HG03025 (cell line): ENCODE measurements around the gene OXER1.

ENCODE experiments used
- ATAC-seq: cut with Tn5 transposase; IDR thresholded peaks from one replicate; pipeline ENCODE4 v1.9.1; 2021; ENCODE audit warnings: mild to moderate bottlenecking, moderate library complexity; ENCODE audit not compliant: unreplicated experiment, low FRiP score

OXER1 gene

DNA sequence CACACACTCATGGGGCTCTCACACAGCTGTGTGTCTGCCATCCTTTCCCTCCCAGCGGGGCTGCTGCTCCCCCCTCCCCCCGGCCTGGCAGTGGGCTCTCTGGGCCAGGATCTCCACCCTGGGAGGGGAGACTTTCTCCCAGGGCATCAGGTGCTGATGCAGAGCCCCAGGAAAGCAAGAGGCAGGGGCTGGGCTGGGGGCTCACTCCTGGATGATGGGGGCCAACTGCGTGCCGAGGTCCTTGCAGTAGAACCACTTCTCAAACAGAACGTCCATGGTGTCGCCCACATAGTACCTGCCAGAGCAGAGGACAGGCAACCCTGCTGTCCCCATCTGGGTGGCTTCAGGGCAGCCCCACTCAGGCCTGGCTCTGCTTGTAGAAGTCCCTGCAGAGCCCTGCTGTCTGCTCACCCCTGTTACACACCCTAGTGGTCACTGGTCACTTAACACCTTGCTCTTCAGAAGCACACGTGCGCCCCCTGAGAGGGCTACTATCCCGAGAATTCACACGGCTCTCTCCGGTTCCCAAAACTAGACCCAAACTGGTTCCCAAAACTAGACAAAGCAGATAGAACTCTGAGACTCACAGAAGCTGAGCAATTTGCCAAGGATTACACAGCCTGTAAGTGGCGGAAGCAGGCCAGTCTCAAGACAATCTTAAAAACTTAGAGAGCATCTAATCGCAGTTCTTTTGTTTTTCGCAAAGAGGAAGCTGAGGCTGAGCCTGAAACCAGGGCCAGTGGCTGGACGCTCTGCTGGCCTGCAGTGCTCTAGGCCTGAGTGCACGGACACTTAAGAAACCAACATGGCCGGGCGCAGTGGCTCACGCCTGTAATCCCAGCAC lies 6.6 kb upstream of the OXER1 start:
- ATAC-seq: no peak

DNA sequence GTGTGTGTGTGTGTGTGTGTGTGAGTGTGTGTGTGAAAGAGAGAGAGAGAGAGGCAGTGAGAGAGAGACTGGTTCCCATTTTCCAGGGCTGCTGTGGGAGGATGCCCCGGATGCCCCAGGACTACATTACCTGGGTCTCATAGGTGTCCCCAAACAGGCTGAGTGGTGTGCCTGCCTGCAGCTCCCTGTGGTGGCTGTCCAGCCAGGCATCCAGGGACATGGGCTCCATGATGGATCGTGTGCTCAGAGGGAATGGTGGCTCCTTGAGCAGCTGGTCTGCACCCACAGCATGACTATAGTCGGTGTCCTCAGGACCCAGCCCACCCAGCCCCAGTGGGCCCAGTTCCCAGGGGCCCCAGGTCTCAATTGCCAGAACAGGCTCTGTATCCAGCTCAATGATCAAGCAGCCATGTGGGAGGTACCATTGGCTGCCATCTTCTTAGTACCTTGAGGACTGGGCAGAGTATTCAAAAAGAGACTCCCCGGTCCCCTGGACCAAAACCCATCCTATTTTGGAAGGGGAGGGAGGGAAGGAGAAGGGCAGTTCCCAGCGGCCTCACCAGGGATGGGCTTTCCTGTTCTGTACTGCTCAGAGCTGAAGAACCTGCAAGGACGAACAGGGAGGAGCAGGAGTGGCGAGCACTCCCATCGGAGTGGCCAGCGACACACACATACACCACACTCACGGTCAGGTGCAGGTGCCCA lies 5.8 kb upstream of the OXER1 start:
- ATAC-seq: no peak

DNA sequence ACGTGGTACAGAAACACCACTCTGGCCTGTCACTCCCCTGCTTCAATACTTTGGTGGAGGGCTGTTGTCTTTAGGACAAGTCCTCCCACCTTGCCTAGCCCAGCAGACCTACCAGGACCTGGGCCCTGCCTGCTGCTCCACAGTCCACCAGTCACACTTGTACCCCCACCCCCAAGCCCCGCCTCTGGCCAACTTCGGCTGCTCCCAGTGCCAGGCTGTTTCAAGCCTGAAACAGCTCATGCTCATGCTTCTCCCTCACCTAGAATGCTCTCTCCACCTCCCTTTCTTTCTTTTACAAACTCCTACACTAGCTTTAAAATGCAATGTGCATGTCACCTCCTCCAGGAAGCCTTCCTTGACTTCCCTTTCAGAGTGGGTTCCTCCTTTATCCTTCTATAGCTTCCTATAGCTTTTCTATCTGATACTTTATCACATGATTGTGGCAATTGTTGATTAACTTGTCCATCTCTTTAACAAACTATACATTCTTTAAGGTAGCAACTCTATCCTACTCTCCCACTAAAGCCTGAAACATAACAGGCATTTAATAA lies 4.8 kb upstream of the OXER1 start:
- no peak for ATAC-seq

DNA sequence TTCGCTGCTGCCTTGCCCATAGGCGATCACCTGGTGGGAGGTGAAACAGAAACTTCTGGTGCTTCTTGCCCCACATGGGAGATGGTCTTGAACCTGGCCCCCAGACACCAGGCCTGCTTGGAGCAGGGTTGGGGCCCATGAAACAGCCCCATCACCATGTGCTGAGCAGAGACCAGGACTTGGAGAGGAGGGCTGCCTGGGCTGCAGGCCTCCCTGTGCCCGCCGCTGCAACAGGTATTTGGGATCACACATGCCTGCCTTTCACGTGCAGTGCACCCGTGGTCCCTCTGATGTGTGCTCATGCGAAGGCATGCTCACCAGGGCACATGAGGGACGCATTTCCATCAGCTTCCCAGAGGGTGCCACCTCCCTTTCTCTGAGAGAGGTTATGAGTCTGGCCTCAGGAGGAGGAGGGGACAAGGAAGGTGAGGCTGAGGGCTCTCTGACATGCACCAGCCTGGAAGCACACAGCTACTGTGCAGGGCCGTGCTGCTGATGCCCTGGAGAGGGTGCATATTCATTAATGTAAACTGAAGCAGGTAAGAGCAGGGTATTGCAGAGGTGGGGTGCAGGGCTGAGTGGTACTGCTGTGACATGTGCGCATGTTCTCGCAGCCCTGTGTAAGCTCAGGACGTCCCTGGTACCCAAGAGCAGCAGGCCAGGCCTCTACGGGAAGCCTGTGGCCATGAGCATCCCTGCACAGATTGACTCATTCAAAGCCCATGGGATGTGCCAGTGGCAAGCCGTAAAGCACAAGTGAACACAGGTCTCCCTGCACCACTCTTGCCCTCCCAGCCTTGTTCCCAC lies 4.2 kb upstream of the OXER1 start:
- ATAC-seq: no peak

GRCh38 chr2:42767080-42767898 lies 3.4 kb upstream of the OXER1 start:
- ATAC-seq: no peak

DNA sequence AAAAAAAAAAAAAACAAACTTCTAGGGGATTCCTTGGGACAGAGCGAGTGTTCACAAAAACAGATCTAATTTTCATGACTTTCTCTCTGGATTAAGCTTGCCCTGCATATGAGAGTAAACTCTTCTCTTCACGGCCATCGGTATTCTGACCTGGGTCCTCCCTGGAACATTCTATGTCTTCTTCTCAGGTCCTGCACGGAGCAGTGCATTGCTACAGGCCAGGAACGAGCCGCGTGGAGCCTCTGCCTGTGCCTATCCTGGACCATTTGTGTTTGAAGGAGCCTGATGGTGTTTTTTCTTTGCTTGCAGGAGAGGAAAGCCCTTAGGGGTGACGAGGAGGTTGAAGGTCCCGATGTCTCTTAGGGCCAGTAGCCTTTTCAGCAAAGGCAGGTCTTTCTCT lies 1.8 kb upstream of the OXER1 start:
- no peak for ATAC-seq

GRCh38 chr2:42764901-42765300 lies 966 bp upstream of the OXER1 start:
- no peak for ATAC-seq

DNA sequence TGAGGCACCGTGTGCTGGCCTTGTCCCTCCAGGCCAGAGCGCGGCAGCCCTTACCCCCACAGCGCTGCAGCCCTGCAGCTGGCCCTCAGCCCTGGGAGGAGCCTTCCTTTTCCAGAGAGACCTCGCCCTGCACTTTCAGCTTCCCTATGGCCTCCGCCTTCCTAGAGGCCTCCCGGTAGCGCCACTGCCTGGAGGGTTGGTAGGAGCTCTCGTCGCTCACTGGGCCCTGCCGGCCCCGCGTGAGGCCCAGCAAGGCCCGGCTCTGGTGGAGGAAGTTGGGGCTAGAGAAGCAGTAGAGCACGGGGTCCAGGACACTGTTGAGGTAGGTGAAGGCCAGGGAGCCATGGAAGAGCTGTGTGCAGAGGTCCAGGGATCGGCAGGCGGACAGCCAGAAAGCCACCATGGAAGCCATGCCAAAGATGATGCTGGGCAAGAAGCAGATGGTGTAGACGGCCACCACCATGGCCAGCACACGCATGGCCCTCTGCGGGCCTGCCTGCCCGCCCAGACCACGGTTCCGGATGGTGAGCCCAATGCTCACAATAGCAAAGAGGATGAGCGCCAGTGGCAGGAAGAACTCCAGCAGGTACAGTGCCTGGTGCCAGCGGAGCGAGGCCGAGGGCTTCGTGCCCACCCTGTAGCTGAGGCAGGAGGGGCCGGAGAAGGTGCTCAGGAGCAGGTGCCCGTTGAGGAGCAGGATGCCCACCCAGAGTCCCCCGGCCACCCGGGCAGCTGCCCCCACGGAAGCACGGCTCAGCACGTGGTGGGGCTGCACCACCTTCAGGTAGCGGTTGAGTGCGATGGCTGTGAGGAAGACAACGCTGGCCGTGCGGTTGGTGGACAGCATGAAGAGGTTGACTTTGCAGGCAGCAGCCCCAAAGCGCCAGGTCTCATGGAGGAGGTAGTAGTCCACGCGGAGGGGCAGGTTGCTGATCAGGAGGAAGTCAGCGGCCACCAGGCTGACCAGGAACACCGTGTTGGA lies 821 bp downstream of the OXER1 start:
- no peak for ATAC-seq

GRCh38 chr2:42762155-42762554 lies 1.8 kb downstream of the OXER1 start:
- no peak for ATAC-seq

GRCh38 chr2:42761554-42761953 lies 2.4 kb downstream of the OXER1 start:
- ATAC-seq: no peak

- ATAC-seq: no peak
These were observed 5.2 kb downstream of the OXER1 start for GRCh38 chr2:42758751-42759150.

DNA sequence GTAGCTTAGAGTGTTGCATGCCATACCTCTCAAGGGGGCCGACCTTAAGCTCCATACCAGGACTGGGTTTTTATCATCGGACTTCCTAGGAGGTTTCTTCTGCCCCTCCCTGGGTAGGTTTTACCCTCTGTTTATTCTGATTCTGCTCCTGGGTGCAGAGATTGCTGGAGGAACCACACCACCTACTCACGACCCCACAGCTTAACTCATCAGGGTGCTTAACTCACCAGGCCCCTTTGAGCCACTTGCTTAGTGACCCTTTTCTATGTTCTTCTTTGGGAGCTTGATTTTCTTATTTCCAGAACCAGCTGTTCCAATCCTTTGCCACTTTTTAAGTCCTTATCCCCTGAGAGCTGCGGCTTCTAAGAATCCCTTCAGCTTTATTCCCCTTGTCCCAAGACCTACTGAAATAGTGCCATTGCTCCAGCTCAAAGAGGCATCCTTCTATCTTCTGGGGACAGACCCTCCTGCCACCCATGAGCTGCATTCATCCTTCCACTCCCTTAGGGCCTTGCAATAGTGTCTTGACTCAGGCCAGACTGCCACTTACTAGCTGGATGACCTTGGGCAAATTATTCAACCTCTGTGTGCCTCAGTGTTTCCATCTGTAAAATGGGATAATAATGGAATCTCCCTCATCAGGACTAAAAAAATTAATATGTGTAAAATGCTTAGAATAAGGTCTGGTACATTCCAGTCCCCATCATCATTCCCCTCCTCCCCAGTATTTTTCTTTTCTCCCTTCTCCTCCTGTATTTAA lies 5.8 kb downstream of the OXER1 start:
- ATAC-seq: no peak

- ATAC-seq: no peak
These were observed 6.9 kb downstream of the OXER1 start for GRCh38 chr2:42756966-42757513.

- ATAC-seq: no peak
These were observed 7.7 kb downstream of the OXER1 start for GRCh38 chr2:42756150-42756775.

GRCh38 chr2:42755191-42755880 lies 8.6 kb downstream of the OXER1 start:
- ATAC-seq: no peak

DNA sequence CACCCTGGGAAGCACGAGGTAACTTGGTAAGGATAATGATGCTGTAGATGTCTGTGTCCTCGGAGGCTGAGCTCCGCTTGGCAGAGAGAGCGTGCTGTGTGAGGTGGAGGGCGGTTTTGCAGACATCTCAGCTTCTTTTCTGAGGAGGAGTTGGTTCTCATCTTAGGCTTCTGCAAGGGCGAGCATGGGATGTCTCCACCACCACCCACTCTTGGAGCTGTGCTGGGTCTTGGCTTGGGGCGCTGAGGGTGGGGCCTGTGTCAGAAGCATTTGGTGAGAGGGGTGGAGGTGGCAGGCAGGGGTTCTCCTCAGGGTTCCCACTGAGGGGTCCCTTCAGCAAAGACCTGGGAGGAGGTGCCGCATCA lies 9.2 kb downstream of the OXER1 start:
- ATAC-seq: no peak
